Naive thymus-derived CD8-positive, alpha-beta T cell (primary cell): Measurements from ENCODE around the gene PLEKHG5. TPM values are rescaled to one million over a fixed set of nuclear protein-coding genes. Genes with fewer than 3 reads are reported as not detected.

Source experiments
- ATAC-seq, 2 donors: fragments of 150-1000 bp; cut with Tn5 transposase in 1 of 2; sonication (Bioruptor Pico), chemical (Tn5 transposase) in 1 of 2; 1 replicate in 1 of 2; 2 replicates in 1 of 2; pipeline ENCODE4 v1.10.0; 2021; ENCODE audit warnings: mild to moderate bottlenecking in 2 of 2, moderate library complexity in 2 of 2
- POLR2A ChIA-PET: fragments of 350-600 bp; sonication (Branson Sonifier 250); formaldehyde crosslinking; loops from one replicate; lab custom pipeline; 2021; ENCODE audit warnings: antibody characterized with exemption; lab: Charles Lee
- DNase-seq, 10 donors: peaks; one replicate each; pipeline versions ENCODE4 v3.0.0 to v3.0.0-alpha.2; 2020 to 2022
- H3K27ac Mint-ChIP-seq, 10 donors: one replicate each; pipeline ENCODE4 v1.8.0; 2020 to 2022; ENCODE audit warnings: mild to moderate bottlenecking in 10 of 10, mixed read lengths in 10 of 10, moderate library complexity in 4 of 10, inconsistent platforms in 1 of 10
- H3K27me3 Mint-ChIP-seq, 5 donors: one replicate each; pipeline ENCODE4 v1.8.0; 2021 to 2022; ENCODE audit warnings: mixed read lengths in 5 of 5
- H3K36me3 Mint-ChIP-seq, 3 donors: one replicate each; pipeline ENCODE4 v1.8.0; 2020 to 2022; ENCODE audit warnings: mixed read lengths in 3 of 3, mild to moderate bottlenecking in 2 of 3, inconsistent platforms in 1 of 3
- H3K4me1 Mint-ChIP-seq, 4 donors: one replicate each; pipeline ENCODE4 v1.8.0; 2021 to 2022; ENCODE audit warnings: mixed read lengths in 4 of 4
- H3K4me3 Mint-ChIP-seq, 10 donors: one replicate each; pipeline ENCODE4 v1.8.0; 2020 to 2022; ENCODE audit warnings: mild to moderate bottlenecking in 10 of 10, mixed read lengths in 10 of 10, moderate library complexity in 6 of 10, inconsistent platforms in 1 of 10
- H3K9me3 Mint-ChIP-seq, 9 donors: one replicate each; pipeline ENCODE4 v1.8.0; 2020 to 2022; ENCODE audit warnings: mixed read lengths in 9 of 9, mild to moderate bottlenecking in 3 of 9, inconsistent platforms in 1 of 9, moderate library complexity in 1 of 9
- polyA plus RNA-seq, 3 donors: library from polyadenylated mRNA; unstranded; fragments of 300-500 nt; fragmentation: Illumina TruSeq; gene quantifications; one replicate each; pipeline ENCODE4 v1.2.3, GENCODE V29; 2021
- total RNA-seq, 8 experiments: library from RNA in 2 of 8; stranded (reverse) in 2 of 8; gene quantifications; one replicate each; pipeline ENCODE4 v1.2.3 and lab custom pipeline; 2021 to 2026

The PLEKHG5 gene
- total and polyA plus RNA-seq, 5 experiments from 2014 or later, result 0.57 to 7.0 (median 1.4) TPM

- Mint-ChIP-seq H3K9me3 (no peaks in the 10 kb centered on the region), H3K27me3 (peaks cover 0 to 3% (median 0%) of the 10 kb centered on the region in 5 donors), H3K4me1 (peaks cover 2 to 10% (median 5%) of the 10 kb centered on the region in 4 donors), H3K36me3 (no peaks in the 10 kb centered on the region), H3K27ac (no peak overlapping the region), H3K4me3 (no peak overlapping the region)
- DNase-seq, result no peak
- ATAC-seq, result no peak
- POLR2A ChIA-PET, result interaction anchor here (0.5 to 2.1 kb wide), 4 partner anchors 10 to 81 kb away, joined by 3 to 16 read pairs (median 3); partner anchors contain the start of gene NOL9
These were observed 18.3 kb downstream of the PLEKHG5 start for GRCh38 chr1:6473156-6473555.

GRCh38 chr1:6472391-6472790 lies 19.1 kb downstream of the PLEKHG5 start:
- DNase-seq (no peak), ATAC-seq (no peak)
- POLR2A ChIA-PET, result interaction anchor here (1.0 to 2.1 kb wide), 5 partner anchors 10 to 24 kb away, joined by 4 to 16 read pairs (median 5); no protein-coding TSS in a partner anchor
- Mint-ChIP-seq H3K27ac (no peak overlapping the region), H3K36me3 (no peaks in the 10 kb centered on the region), H3K9me3 (no peaks in the 10 kb centered on the region), H3K4me3 (no peak overlapping the region), H3K4me1 (peaks cover 2 to 10% (median 5%) of the 10 kb centered on the region in 4 donors), H3K27me3 (peaks cover 0 to 3% (median 0%) of the 10 kb centered on the region in 5 donors)

GRCh38 chr1:6471970-6472368 lies 19.5 kb downstream of the PLEKHG5 start:
- ATAC-seq (no peak), DNase-seq (no peak)
- no peaks in the 10 kb centered on the region for H3K9me3 Mint-ChIP-seq
- no peaks in the 10 kb centered on the region for H3K36me3 Mint-ChIP-seq
- peak overlapping the region in 1 of 10 donors; percentile 53 for H3K27ac Mint-ChIP-seq
- H3K27me3 Mint-ChIP-seq, result peaks cover 0 to 3% (median 0%) of the 10 kb centered on the region in 5 donors
- H3K4me1 Mint-ChIP-seq, result peaks cover 2 to 10% (median 6%) of the 10 kb centered on the region in 4 donors
- POLR2A ChIA-PET, result interaction anchor here (1.0 to 2.1 kb wide), 5 partner anchors 9 to 23 kb away, joined by 4 to 16 read pairs (median 5); no protein-coding TSS in a partner anchor
- H3K4me3 Mint-ChIP-seq, result no peak overlapping the region

GRCh38 chr1:6471086-6471969 lies 20.1 kb downstream of the PLEKHG5 start:
- peaks cover 0 to 3% (median 0%) of the 10 kb centered on the region in 5 donors for H3K27me3 Mint-ChIP-seq
- no peaks in the 10 kb centered on the region for H3K36me3 Mint-ChIP-seq
- POLR2A ChIA-PET, result interaction anchor here (1.0 to 2.1 kb wide), 4 partner anchors 9 to 23 kb away, joined by 5 to 16 read pairs (median 6); no protein-coding TSS in a partner anchor
- peaks cover 2 to 12% (median 8%) of the 10 kb centered on the region in 4 donors for H3K4me1 Mint-ChIP-seq
- no peak overlapping the region for H3K4me3 Mint-ChIP-seq
- ATAC-seq (no peak), DNase-seq (no peak)
- no peaks in the 10 kb centered on the region for H3K9me3 Mint-ChIP-seq
- no peak overlapping the region for H3K27ac Mint-ChIP-seq

- Mint-ChIP-seq H3K4me1 (peaks cover 0 to 11% (median 5%) of the 10 kb centered on the region in 4 donors), H3K9me3 (no peaks in the 10 kb centered on the region), H3K4me3 (no peak overlapping the region), H3K27me3 (peaks cover 0 to 2% (median 0%) of the 10 kb centered on the region in 5 donors), H3K36me3 (peaks cover 0 to under 1% (median 0%) of the 10 kb centered on the region in 3 donors), H3K27ac (peak overlapping the region in 1 of 10 donors; percentile 62)
- no peak for ATAC-seq
- DNase-seq, result no peak
- POLR2A ChIA-PET, result interaction anchor here (0.7 to 1.7 kb wide), 2 partner anchors 10 to 21 kb away, joined by 3 to 4 read pairs; no protein-coding TSS in a partner anchor
These were observed 21.1 kb downstream of the PLEKHG5 start for GRCh38 chr1:6470132-6471085.

GRCh38 chr1:6468729-6469461 lies 22.6 kb downstream of the PLEKHG5 start:
- POLR2A ChIA-PET, result interaction anchor here (1.3 to 1.7 kb wide), 3 partner anchors 9 to 76 kb away, joined by 3 to 15 read pairs (median 4); no protein-coding TSS in a partner anchor
- ATAC-seq (no peak), DNase-seq (no peak)
- peaks cover 0 to 2% (median 0%) of the 10 kb centered on the region in 5 donors for H3K27me3 Mint-ChIP-seq
- peak overlapping the region in 1 of 10 donors; percentile 50 for H3K4me3 Mint-ChIP-seq
- H3K27ac Mint-ChIP-seq, result peak overlapping the region in 5 of 10 donors; percentile 25 to 86 (median 60)
- no peaks in the 10 kb centered on the region for H3K9me3 Mint-ChIP-seq
- peaks cover 0 to 9% (median 0%) of the 10 kb centered on the region in 3 donors for H3K36me3 Mint-ChIP-seq
- H3K4me1 Mint-ChIP-seq, result peaks cover 8 to 19% (median 14%) of the 10 kb centered on the region in 4 donors

- peaks cover 15 to 25% (median 18%) of the 10 kb centered on the region in 4 donors for H3K4me1 Mint-ChIP-seq
- ATAC-seq, result no peak
- H3K36me3 Mint-ChIP-seq, result peaks cover 0 to 13% (median 2%) of the 10 kb centered on the region in 3 donors
- peak overlapping the region in 2 of 10 donors; percentile 15 to 59 for H3K27ac Mint-ChIP-seq
- peak overlapping the region in 5 of 10 donors; percentile 19 to 95 (median 25) for H3K4me3 Mint-ChIP-seq
- no peaks in the 10 kb centered on the region for H3K9me3 Mint-ChIP-seq
- no peak for DNase-seq
- POLR2A ChIA-PET, result interaction anchor here (1.1 to 3.8 kb wide), 7 partner anchors 8 to 75 kb away, joined by 3 to 25 read pairs (median 5); no protein-coding TSS in a partner anchor
- H3K27me3 Mint-ChIP-seq, result peaks cover 0 to 2% (median 0%) of the 10 kb centered on the region in 5 donors
These were observed 23.5 kb downstream of the PLEKHG5 start for GRCh38 chr1:6467744-6468688.

- ATAC-seq (no peak), DNase-seq (no peak)
- H3K27ac Mint-ChIP-seq, result peak overlapping the region in 6 of 10 donors; percentile 11 to 88 (median 39)
- peaks cover 20 to 33% (median 25%) of the 10 kb centered on the region in 4 donors for H3K4me1 Mint-ChIP-seq
- no peaks in the 10 kb centered on the region for H3K9me3 Mint-ChIP-seq
- H3K27me3 Mint-ChIP-seq, result peaks cover 0 to 2% (median 0%) of the 10 kb centered on the region in 5 donors
- POLR2A ChIA-PET, result interaction anchor here (0.6 to 3.8 kb wide), 8 partner anchors 8 to 136 kb away, joined by 3 to 25 read pairs (median 5); partner anchors contain the start of genes ACOT7 and PLEKHG5
- peak overlapping the region in 8 of 10 donors; percentile 22 to 95 (median 71) for H3K4me3 Mint-ChIP-seq
- H3K36me3 Mint-ChIP-seq, result peaks cover 0 to 21% (median 6%) of the 10 kb centered on the region in 3 donors
These were observed 24.2 kb downstream of the PLEKHG5 start for GRCh38 chr1:6467224-6467623.

GRCh38 chr1:6466751-6467150 lies 24.7 kb downstream of the PLEKHG5 start:
- no peak for DNase-seq

GRCh38 chr1:6466023-6466422 lies 25.4 kb downstream of the PLEKHG5 start, which contains the start of gene TNFRSF25:
TNFRSF25 (minus strand) TSS chr1:6466173; CDS start chr1:6466107, 66 bp downstream.
- peaks cover 0 to 31% (median 8%) of the 10 kb centered on the region in 3 donors for H3K36me3 Mint-ChIP-seq
- no peaks in the 10 kb centered on the region for H3K9me3 Mint-ChIP-seq
- peaks cover 21 to 41% (median 35%) of the 10 kb centered on the region in 4 donors for H3K4me1 Mint-ChIP-seq

More at GRCh38 chr1:6466751-6467150, 24.7 kb downstream of the PLEKHG5 start:
- Mint-ChIP-seq H3K4me3 (peak overlapping the region; percentile 36 to 97 (median 89)), H3K36me3 (peaks cover 0 to 24% (median 8%) of the 10 kb centered on the region in 3 donors), H3K4me1 (peaks cover 21 to 37% (median 30%) of the 10 kb centered on the region in 4 donors), H3K27me3 (peaks cover 0 to 2% (median 0%) of the 10 kb centered on the region in 5 donors), H3K9me3 (no peaks in the 10 kb centered on the region), H3K27ac (peak overlapping the region in 9 of 10 donors; percentile 44 to 96 (median 73))
- POLR2A ChIA-PET, result interaction anchor here (0.6 to 3.8 kb wide), 15 partner anchors 8 to 268 kb away, joined by 3 to 25 read pairs (median 5); partner anchors contain the start of genes ACOT7 and PLEKHG5
- ATAC-seq, result no peak

More at GRCh38 chr1:6466023-6466422, 25.4 kb downstream of the PLEKHG5 start, which contains the start of gene TNFRSF25:
- POLR2A ChIA-PET, result interaction anchor here (0.7 to 3.8 kb wide), 16 partner anchors 9 to 267 kb away, joined by 3 to 25 read pairs (median 4); partner anchors contain the start of genes ACOT7, ESPN and PLEKHG5
- ATAC-seq (peak; percentile 80 to 84), DNase-seq (peak in 9 of 10 donors; percentile 50 to 75 (median 55))
- Mint-ChIP-seq H3K4me3 (peak within 1 kb of the TSS; percentile 88 to 97 (median 91)), H3K27ac (peak within 1 kb of the TSS; percentile 82 to 96 (median 92)), H3K27me3 (peaks cover 0 to 2% (median 0%) of the 10 kb centered on the region in 5 donors)
